Measurements from ENCODE around the gene EXOC6. TPM values are rescaled to one million over a fixed set of nuclear protein-coding genes. Genes with fewer than 3 reads are reported as not detected.

Gene EXOC6, protein sequence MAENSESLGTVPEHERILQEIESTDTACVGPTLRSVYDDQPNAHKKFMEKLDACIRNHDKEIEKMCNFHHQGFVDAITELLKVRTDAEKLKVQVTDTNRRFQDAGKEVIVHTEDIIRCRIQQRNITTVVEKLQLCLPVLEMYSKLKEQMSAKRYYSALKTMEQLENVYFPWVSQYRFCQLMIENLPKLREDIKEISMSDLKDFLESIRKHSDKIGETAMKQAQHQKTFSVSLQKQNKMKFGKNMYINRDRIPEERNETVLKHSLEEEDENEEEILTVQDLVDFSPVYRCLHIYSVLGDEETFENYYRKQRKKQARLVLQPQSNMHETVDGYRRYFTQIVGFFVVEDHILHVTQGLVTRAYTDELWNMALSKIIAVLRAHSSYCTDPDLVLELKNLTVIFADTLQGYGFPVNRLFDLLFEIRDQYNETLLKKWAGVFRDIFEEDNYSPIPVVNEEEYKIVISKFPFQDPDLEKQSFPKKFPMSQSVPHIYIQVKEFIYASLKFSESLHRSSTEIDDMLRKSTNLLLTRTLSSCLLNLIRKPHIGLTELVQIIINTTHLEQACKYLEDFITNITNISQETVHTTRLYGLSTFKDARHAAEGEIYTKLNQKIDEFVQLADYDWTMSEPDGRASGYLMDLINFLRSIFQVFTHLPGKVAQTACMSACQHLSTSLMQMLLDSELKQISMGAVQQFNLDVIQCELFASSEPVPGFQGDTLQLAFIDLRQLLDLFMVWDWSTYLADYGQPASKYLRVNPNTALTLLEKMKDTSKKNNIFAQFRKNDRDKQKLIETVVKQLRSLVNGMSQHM
- total RNA-seq (2014; rRNA removed; shearing (Covaris generic)) = 5.9 and 10.6 TPM in 2 replicates

DNA sequence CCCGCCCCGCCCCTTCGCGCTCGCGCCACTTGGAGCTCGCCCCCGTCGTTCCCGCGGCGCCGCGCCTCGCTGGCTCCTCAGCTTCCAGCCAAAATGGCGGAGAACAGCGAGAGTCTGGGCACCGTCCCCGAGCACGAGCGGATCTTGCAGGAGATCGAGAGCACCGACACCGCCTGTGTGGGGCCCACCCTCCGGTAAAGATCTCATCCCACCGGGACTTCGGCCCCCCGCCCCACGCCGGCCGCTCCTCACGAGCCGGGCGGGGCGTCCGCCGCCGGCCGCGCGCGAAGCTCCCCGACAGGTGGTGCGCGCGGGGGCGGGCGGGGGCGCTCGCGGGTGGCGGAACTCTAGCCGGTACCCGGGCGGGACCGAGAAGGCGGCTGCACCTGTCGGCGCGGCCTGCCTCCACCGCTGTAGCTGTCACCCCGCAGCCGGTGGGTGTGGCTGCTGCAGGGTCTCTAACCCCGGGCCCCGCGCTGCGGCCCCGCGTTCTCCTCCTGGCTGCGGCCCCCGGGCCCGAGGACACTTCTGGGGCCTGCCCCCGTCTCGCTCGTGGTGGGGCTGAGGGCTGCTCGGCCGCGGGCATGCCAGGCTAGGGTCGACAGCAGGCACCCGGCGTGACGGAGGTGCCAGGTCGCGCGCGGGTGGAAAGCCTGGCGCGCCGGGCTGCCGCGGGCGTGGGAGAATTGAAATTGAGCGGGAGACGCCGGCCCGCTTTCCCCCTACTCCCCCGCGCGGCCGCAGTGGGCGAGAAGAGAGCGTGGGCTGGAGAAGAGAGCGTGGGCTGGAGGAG lies at the start of gene EXOC6:
Gene EXOC6 (plus strand): TSS at position 80 of the 793 bp plus-strand sequence. CDS start 14 bp downstream, at position 94.
- in situ Hi-C loops (cut with HindIII; ENCODE audit: low sequenced_read_pairs) = no loop called here
- peak; percentile 80 for DNase-seq (ENCODE audit: low spot score)

DNA sequence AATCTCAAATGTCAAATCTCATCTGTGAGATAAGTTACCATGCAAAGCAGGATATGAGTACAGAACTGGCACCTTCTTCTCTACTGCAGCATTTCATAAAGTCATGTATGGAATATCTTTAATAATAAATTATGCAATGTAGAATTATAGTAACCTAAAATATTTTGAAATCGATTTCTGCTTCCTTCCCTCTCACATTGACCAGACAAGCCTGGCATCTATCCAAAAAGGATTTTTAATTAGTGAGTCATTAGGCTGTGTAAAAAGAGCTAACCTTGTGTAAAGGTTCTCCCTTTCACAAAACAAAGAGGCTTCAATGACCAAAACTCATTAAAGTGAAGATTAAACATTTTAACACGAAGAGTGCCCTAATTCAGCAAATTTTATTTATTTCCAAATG lies 48.8 kb upstream of the EXOC6 start:
- in situ Hi-C loops (cut with HindIII; ENCODE audit: low sequenced_read_pairs) = no loop called here
- no peak for DNase-seq (ENCODE audit: low spot score)

DNA sequence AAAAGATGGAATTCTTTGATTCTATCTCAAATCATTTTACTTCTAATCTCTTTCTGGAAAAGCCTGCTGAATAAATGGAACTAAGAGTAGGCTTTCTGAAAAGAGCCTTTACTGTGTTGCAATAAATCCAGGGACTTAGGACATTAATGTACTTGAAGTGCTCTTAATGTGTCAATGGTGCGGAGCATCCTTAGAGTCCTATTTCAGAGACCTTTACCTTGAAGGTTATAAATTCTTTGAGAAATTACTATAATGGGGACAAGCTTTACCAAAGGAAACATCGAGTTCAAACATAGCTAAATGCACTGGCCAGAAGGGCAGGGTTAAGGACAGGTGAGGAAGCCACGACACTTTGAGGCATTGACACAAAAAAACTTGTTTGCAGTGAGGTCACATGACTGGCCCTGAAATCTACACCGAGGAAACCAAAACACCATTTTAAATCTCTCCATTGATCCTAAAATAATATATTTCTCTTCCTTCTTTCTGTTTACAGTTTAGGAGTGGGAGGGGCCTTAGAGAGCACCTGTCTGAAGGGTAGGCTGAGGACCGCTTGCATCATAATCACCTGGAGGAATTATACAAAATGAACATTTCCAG lies 48.1 kb upstream of the EXOC6 start:
- in situ Hi-C loops (cut with HindIII; ENCODE audit: low sequenced_read_pairs) = no loop called here
- DNase-seq (ENCODE audit: low spot score) = no peak

DNA sequence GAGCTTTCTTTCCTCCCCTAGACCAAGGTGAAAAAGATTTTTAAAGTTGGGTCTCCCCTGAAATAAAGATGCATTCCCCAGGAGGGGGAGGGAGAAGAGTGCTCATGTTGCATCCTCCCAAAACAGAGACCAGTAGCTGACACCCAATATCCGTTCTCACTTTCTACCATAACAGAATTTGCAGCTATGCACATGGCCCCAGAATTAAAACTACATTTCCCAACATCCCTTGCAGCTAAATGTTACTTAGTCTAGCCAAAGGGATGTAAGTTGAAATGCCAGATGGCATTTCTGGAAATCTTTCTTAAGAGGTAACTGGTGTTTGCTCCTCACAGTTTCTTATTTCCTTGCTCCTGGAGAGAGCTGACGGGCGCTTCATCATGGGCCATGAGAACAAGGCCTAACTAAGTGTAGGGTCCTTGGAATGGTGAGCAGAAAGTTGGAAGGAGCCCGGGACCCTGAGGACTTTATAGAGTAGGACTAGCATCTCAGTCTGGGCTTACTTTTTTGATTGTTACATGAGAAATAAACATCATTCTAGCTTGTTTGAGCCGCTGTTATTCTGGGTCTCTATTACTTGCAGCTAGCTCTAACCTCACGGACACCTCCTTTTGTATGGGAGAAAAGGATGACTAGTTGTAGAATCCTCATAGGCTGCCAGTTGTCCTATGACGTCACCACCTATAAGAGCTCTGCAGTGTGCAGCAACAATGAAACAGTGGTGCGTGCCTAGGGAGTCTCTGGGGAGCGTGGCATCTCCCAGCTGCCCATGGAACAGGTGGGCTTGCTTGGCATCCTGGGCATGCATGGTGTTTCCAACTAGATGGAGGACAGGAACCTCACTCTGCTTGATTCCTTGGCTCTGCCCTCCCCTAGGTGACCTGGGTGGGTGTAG lies 46.1 kb upstream of the EXOC6 start:
- no peak for DNase-seq (ENCODE audit: low spot score)
- in situ Hi-C loops (cut with HindIII; ENCODE audit: low sequenced_read_pairs) = no loop called here

DNA sequence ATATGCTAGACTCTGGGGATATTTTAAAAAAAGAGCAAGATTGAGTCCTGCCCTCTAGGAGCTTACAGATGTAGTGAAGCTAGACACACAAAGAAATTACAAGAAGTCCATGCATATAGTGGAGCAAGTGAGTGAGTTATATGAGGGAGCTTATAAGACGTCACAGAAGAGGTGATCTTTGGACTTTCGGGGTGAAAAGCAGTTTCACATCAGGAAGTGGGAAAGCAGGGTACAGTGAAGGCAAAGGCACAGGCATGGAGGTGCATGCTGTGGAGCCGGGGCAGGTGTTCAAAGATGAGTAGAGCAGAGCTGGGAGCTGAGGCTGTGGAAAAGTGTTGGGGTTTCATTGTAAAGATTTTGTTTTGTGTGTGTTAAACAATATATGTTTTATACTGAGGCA lies 38.5 kb upstream of the EXOC6 start:
- DNase-seq (ENCODE audit: low spot score) = no peak
- in situ Hi-C loops (cut with HindIII; ENCODE audit: low sequenced_read_pairs) = no loop called here

- in situ Hi-C loops (cut with HindIII; ENCODE audit: low sequenced_read_pairs) = no loop called here
- DNase-seq (ENCODE audit: low spot score) = no peak
Measured at GRCh38 chr10:92810934-92811532, 37.3 kb upstream of the EXOC6 start.

DNA sequence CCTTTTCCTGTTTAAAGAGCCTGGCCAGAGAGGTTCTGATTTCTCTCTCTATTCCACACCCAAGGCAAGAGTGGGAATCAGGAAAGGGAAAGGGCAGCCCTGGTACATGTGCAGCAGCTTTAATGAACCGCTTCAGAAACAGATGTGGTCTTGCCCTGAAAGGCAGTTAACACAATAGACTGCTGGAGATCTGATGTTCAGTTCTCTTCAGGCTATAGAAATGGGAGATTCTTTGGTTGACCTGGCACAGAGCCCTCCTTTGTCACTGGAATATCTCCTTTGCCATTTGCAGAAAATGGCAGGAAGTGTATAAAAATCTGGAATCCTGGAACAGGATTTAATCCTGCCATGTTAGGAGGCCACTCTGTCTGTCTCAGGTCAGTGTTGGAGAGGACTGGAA lies 36.3 kb upstream of the EXOC6 start:
- in situ Hi-C loops (cut with HindIII; ENCODE audit: low sequenced_read_pairs) = no loop called here
- no peak for DNase-seq (ENCODE audit: low spot score)

GRCh38 chr10:92813979-92814378 lies 34.3 kb upstream of the EXOC6 start:
- DNase-seq (ENCODE audit: low spot score) = no peak
- in situ Hi-C loops (cut with HindIII; ENCODE audit: low sequenced_read_pairs) = no loop called here

DNA sequence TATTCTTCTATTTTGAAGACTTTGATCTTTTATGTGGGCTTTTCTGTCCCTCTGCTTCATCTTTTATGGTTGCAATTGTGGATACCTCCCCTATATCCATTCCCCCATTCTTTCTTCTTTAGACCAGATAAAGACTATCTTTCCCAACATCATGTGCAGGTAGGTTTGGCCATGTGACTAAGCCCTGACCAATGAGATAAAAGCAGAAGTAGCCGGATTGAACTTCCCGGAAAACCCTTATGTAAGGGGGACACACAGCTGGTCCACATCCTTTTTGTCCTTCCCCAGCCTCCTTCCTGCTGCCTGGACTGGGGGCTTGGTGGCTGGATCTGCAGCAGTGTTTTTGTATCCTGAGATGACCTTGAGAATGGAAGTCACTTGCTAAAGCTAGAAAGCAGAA lies 33.5 kb upstream of the EXOC6 start:
- no peak for DNase-seq (ENCODE audit: low spot score)
- in situ Hi-C loops (cut with HindIII; ENCODE audit: low sequenced_read_pairs) = no loop called here

DNA sequence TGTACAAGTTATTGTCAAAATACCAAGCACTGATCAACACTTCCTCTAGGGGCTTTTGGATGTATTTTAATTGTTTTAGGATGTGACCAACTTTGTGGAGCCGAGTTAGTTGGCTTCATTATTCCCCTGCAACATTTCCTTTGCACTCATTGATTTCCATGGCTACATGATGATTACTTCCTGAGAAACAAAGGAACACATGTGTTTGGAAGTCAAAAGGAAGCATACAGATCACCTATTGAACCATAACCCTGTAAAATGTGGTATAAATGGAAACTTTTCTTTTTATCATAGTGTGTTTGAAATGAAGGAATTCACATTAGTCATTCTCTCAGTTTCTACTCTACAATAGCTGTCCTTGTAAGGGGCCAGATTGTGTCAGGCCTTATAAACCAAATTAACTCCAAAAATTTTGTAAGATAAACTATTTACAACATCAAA lies 32.2 kb upstream of the EXOC6 start:
- no peak for DNase-seq (ENCODE audit: low spot score)
- in situ Hi-C loops (cut with HindIII; ENCODE audit: low sequenced_read_pairs) = no loop called here

- no peak for DNase-seq (ENCODE audit: low spot score)
- in situ Hi-C loops (cut with HindIII; ENCODE audit: low sequenced_read_pairs) = no loop called here
Measured at GRCh38 chr10:92822060-92822634, 26.2 kb upstream of the EXOC6 start.

GRCh38 chr10:92822964-92823363 lies 25.4 kb upstream of the EXOC6 start:
- in situ Hi-C loops (cut with HindIII; ENCODE audit: low sequenced_read_pairs) = no loop called here
- no peak for DNase-seq (ENCODE audit: low spot score)

- DNase-seq (ENCODE audit: low spot score) = no peak
- in situ Hi-C loops (cut with HindIII; ENCODE audit: low sequenced_read_pairs) = no loop called here
Measured at GRCh38 chr10:92826061-92826460, 22.3 kb upstream of the EXOC6 start.

DNA sequence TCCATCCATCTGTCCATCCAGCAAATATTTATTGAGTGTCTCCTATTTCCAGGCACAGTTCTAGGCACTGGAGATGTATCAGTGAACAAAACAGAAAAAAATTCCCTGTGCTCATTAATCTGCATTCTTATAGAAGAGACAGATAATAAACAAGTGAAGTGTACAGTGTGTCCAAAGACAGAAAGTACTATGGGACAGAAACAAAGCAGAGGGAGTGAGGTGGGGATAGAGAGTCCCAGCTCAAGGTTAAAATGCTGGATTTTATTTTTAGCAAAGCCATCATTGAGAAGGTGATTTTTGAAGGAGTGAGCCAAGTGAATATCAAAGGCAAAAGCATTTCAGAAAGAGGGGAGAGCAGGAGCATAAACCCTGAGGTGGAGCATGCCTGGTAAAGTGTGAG lies 21.8 kb upstream of the EXOC6 start:
- in situ Hi-C loops (cut with HindIII; ENCODE audit: low sequenced_read_pairs) = no loop called here
- no peak for DNase-seq (ENCODE audit: low spot score)

GRCh38 chr10:92829042-92829785 lies 19.1 kb upstream of the EXOC6 start:
- in situ Hi-C loops (cut with HindIII; ENCODE audit: low sequenced_read_pairs) = no loop called here
- no peak for DNase-seq (ENCODE audit: low spot score)

DNA sequence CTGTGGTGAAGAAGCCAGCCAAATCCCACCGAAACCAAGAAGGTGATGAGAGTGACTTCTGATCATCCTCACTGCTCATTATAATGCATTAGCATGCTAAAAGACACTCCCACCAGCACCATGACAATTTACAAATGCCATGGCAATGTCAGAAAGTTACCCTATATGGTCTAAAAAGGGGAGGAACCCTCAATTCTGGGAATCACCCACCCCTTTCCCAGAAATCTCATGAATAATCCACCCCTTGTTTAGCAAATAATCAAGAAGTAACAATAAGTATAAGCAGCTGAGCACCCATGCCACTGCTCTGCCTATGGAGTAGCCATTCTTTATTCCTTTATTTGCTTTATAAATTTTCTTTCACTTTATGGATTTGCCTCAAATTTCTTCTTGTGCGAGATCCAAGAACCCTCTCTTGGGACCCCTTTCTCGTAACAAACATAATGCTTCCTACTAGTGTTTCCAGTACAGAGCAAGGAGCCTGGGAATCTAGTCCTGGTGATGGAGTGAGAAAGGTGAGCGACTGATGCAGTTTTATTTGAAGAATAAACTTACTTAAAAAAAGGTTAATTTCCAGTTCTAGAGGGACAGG lies 18.4 kb upstream of the EXOC6 start:
- in situ Hi-C loops (cut with HindIII; ENCODE audit: low sequenced_read_pairs) = no loop called here
- no peak for DNase-seq (ENCODE audit: low spot score)
